ENCODE measurements around the gene NKG7.

DNA sequence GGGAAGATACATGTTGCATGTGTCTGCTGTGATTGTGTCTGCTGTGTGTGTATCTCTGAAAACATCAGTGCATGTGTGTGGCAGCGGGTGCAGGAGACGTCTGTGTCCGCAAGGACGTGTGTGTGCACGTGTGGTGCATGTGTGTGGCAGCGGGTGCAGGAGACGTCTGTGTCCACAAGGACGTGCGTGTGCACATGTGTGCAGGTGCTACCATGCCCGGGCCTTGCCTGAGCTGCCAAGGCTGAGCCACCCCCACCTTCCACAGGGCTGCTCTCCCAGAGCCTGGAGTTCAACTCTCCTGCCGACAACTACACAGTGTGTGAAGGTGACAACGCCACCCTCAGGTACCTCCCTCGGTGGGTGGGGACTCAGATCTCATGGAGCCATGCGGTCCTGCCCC, 50.7 kb downstream of the NKG7 start:
- TF ChIP-seq, protein P1, sequence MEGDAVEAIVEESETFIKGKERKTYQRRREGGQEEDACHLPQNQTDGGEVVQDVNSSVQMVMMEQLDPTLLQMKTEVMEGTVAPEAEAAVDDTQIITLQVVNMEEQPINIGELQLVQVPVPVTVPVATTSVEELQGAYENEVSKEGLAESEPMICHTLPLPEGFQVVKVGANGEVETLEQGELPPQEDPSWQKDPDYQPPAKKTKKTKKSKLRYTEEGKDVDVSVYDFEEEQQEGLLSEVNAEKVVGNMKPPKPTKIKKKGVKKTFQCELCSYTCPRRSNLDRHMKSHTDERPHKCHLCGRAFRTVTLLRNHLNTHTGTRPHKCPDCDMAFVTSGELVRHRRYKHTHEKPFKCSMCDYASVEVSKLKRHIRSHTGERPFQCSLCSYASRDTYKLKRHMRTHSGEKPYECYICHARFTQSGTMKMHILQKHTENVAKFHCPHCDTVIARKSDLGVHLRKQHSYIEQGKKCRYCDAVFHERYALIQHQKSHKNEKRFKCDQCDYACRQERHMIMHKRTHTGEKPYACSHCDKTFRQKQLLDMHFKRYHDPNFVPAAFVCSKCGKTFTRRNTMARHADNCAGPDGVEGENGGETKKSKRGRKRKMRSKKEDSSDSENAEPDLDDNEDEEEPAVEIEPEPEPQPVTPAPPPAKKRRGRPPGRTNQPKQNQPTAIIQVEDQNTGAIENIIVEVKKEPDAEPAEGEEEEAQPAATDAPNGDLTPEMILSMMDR (IDR thresholded peaks at IDR 0.05), result no peak
- no peak for TF ChIP-seq POLR2A (IDR thresholded peaks at IDR 0.05)
- TF ChIP-seq EP300 (IDR thresholded peaks at IDR 0.05), result no peak
